22Rv1 (cell line): ENCODE data around the gene PAK4.

Experiments
- H3K27ac ChIP-seq: fragments of 450-650 bp; 2 replicates; pipeline ENCODE4 v1.5.1; 2017
- ZFX ChIP-seq: fragments of 450-650 bp; IDR thresholded peaks from 2 replicates; pipeline ENCODE4 v1.6.1; 2017; ENCODE audit warnings: antibody characterized with exemption, borderline replicate concordance
- TF ChIP-seq, protein P1 (sequence below): fragments of 450-650 bp; IDR thresholded peaks from 2 replicates; pipeline ENCODE4 v1.5.1; 2017; ENCODE audit warnings: mild to moderate bottlenecking

PAK4 gene

GRCh38 chr19:39196860-39197562 is 71.4 kb downstream of the PAK4 start, which contains the start of gene NCCRP1:
TSS of gene NCCRP1 (plus strand) at chr19:39196964. CDS start at chr19:39196983, 19 bp downstream.
- no peak within 1 kb of the TSS for H3K27ac ChIP-seq
- TF ChIP-seq, protein P1, sequence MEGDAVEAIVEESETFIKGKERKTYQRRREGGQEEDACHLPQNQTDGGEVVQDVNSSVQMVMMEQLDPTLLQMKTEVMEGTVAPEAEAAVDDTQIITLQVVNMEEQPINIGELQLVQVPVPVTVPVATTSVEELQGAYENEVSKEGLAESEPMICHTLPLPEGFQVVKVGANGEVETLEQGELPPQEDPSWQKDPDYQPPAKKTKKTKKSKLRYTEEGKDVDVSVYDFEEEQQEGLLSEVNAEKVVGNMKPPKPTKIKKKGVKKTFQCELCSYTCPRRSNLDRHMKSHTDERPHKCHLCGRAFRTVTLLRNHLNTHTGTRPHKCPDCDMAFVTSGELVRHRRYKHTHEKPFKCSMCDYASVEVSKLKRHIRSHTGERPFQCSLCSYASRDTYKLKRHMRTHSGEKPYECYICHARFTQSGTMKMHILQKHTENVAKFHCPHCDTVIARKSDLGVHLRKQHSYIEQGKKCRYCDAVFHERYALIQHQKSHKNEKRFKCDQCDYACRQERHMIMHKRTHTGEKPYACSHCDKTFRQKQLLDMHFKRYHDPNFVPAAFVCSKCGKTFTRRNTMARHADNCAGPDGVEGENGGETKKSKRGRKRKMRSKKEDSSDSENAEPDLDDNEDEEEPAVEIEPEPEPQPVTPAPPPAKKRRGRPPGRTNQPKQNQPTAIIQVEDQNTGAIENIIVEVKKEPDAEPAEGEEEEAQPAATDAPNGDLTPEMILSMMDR, result no peak
- TF ChIP-seq ZFX, result no peak

DNA sequence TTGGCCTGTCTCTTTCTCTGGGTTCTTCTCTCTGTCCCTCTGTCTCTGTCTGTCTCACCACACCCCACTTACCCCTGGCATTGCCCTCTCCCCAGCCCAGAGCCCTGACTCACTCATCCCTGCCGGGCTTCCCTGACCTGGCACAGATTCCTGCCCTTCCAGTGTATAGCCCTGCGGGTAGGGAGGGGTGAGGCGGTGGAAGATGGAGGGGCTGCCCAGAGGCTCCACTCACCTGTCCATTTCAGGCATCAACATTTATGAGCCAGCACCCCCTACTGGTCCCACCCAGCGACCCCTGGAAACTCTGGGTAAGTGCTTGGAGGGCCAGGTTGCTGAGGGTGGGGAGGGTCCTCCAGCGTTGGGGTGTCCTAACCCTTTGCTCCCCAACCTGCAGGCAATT is 72.2 kb downstream of the PAK4 start:
- TF ChIP-seq, protein P1, result no peak
- TF ChIP-seq ZFX, result no peak
- H3K27ac ChIP-seq, result no peak overlapping the region

GRCh38 chr19:39199025-39199424 is 73.4 kb downstream of the PAK4 start:
- H3K27ac ChIP-seq, result no peak overlapping the region
- TF ChIP-seq, protein P1, result no peak
- TF ChIP-seq ZFX, result no peak

- TF ChIP-seq, protein P1, result no peak
- TF ChIP-seq ZFX, result no peak
- no peak overlapping the region for H3K27ac ChIP-seq
Measured at GRCh38 chr19:39200066-39200802, 74.6 kb downstream of the PAK4 start.

- TF ChIP-seq ZFX, result no peak
- TF ChIP-seq, protein P1, result no peak
- H3K27ac ChIP-seq, result no peak overlapping the region
Measured at GRCh38 chr19:39200803-39201115, 75.2 kb downstream of the PAK4 start.

- no peak for TF ChIP-seq ZFX
- TF ChIP-seq, protein P1, result no peak
- H3K27ac ChIP-seq, result no peak overlapping the region
Measured at GRCh38 chr19:39202998-39203355, 77.4 kb downstream of the PAK4 start.
